SK-N-SH (cell line): ENCODE measurements around the gene ADK. TPM values are rescaled to one million over a fixed set of nuclear protein-coding genes. Genes with fewer than 3 reads are reported as not detected.

Experiments used
- CTCF ChIA-PET: fragments of 300-600, 350-600 bp; formaldehyde crosslinking; extraction: SDS; loops from one replicate; lab custom pipeline; 2021; lab: Yijun Ruan, JAX
- POLR2A ChIA-PET: fragments of 350-600 bp; sonication (Branson Sonifier 250); formaldehyde crosslinking; extraction: SDS; loops from one replicate; lab custom pipeline; 2020; ENCODE audit warnings: antibody characterized with exemption, inconsistent platforms; lab: Yijun Ruan, JAX
- DNase-seq: peaks from one replicate; pipeline ENCODE4 v3.0.0; 2012
- H2AFZ ChIP-seq: fragments of 200-600 bp; sonication (generic); 2 replicates; pipeline ENCODE4 v1.8.1; 2016; ENCODE audit warnings: antibody characterized with exemption, mild to moderate bottlenecking, low read depth
- H3F3A ChIP-seq: fragments of 200-600 bp; sonication (generic); replicated peaks from 2 replicates; pipeline ENCODE3; 2016; ENCODE audit warnings: antibody characterized with exemption, mild to moderate bottlenecking; ENCODE audit not compliant: insufficient read depth
- H3K27ac ChIP-seq, 2 experiments: fragments of 200-500 bp in 1 of 2; fragments of 200-600 bp in 1 of 2; sonication (Bioruptor generic) in 1 of 2; sonication (generic), shearing (Covaris generic) in 1 of 2; 2 replicates each; pipeline versions ENCODE4 v1.5.1 to v1.6.1; 2014 to 2016; ENCODE audit warnings: low read depth in 2 of 2, inconsistent platforms in 1 of 2, low read length in 1 of 2, mild to moderate bottlenecking in 1 of 2, mixed read lengths in 1 of 2
- H3K27me3 ChIP-seq: fragments of 200-600 bp; sonication (generic), shearing (Covaris generic); 2 replicates; pipeline ENCODE4 v1.6.1; 2016; ENCODE audit warnings: mixed run types; ENCODE audit not compliant: insufficient read depth
- H3K36me3 ChIP-seq, 2 experiments: fragments of 200-500 bp in 1 of 2; fragments of 200-600 bp in 1 of 2; sonication (Bioruptor generic) in 1 of 2; sonication (generic) in 1 of 2; replicated peaks in 1 of 2; 2 replicates each; pipeline versions ENCODE3 to v1.5.1; 2014 to 2016; ENCODE audit warnings: low read length in 1 of 2, mild to moderate bottlenecking in 1 of 2; ENCODE audit not compliant: insufficient read depth in 2 of 2, control insufficient read depth in 1 of 2
- H3K4me1 ChIP-seq, 2 experiments: fragments of 200-500 bp in 1 of 2; fragments of 200-600 bp in 1 of 2; sonication (Bioruptor generic) in 1 of 2; sonication (generic), shearing (Covaris generic) in 1 of 2; 2 replicates each; pipeline versions ENCODE4 v1.5.1 to v1.6.1; 2014 to 2016; ENCODE audit warnings: low read depth in 1 of 2, low read length in 1 of 2, mixed run types in 1 of 2; ENCODE audit not compliant: insufficient read depth in 2 of 2, control insufficient read depth in 1 of 2
- H3K4me2 ChIP-seq: fragments of 200-600 bp; sonication (generic), shearing (Covaris generic); 2 replicates; pipeline ENCODE4 v1.6.1; 2017; ENCODE audit warnings: mixed run types
- H3K4me3 ChIP-seq, 2 experiments: fragments of 200-500 bp in 1 of 2; fragments of 200-600 bp in 1 of 2; sonication (Bioruptor generic) in 1 of 2; sonication (generic), shearing (Covaris generic) in 1 of 2; 2 replicates each; pipeline versions ENCODE4 v1.5.1 to v1.8.1; 2014 to 2016; ENCODE audit warnings: low read depth in 2 of 2, inconsistent platforms in 1 of 2, low read length in 1 of 2, mild to moderate bottlenecking in 1 of 2, mixed read lengths in 1 of 2, moderate library complexity in 1 of 2
- H3K79me2 ChIP-seq: fragments of 200-600 bp; sonication (generic); 2 replicates; pipeline ENCODE4 v1.8.1; 2017; ENCODE audit warnings: mild to moderate bottlenecking; ENCODE audit not compliant: insufficient read depth
- H3K9ac ChIP-seq: fragments of 200-600 bp; sonication (generic); 2 replicates; pipeline ENCODE4 v1.6.1; 2017; ENCODE audit warnings: mixed run types
- H3K9me2 ChIP-seq: fragments of 200-600 bp; sonication (generic); 2 replicates; pipeline ENCODE4 v1.6.1; 2017; ENCODE audit warnings: mixed run types
- H3K9me3 ChIP-seq: fragments of 200-600 bp; sonication (generic); 2 replicates; pipeline ENCODE4 v1.6.1; 2017; ENCODE audit warnings: mixed run types, mild to moderate bottlenecking, moderate library complexity
- H4K20me1 ChIP-seq: fragments of 200-600 bp; sonication (generic); 2 replicates; pipeline ENCODE4 v1.6.1; 2017; ENCODE audit warnings: mild to moderate bottlenecking, mixed run types; ENCODE audit not compliant: insufficient read depth
- CHD2 ChIP-seq: fragments of 150-350 bp; IDR thresholded peaks from 2 replicates; pipeline ENCODE4 v1.6.1; 2018; ENCODE audit warnings: low read length; ENCODE audit not compliant: partially characterized antibody
- EP300 ChIP-seq, 2 experiments: IDR thresholded peaks; 2 replicates each; pipeline versions ENCODE4 v1.4.0 to v1.6.1; 2012; ENCODE audit warnings: borderline replicate concordance in 1 of 2, low read depth in 1 of 2, low read length in 1 of 2
- EZH2phosphoT487 ChIP-seq: fragments of 200-600 bp; sonication (generic); IDR thresholded peaks from 2 replicates; pipeline ENCODE4 v1.6.1; 2017; ENCODE audit warnings: low read depth, mixed run types, mild to moderate bottlenecking, antibody characterized with exemption, moderate library complexity, borderline replicate concordance
- FOXM1 ChIP-seq: IDR thresholded peaks from 2 replicates; pipeline ENCODE4 v1.4.0; 2012; ENCODE audit warnings: low read depth, mild to moderate bottlenecking
- JUND ChIP-seq: IDR thresholded peaks from 2 replicates; pipeline ENCODE4 v1.4.0; 2012
- MEF2A ChIP-seq: IDR thresholded peaks from 2 replicates; pipeline ENCODE4 v1.4.0; 2012; ENCODE audit warnings: low read depth, borderline replicate concordance
- MXI1 ChIP-seq: IDR thresholded peaks from 2 replicates; pipeline ENCODE4 v1.6.1; 2012; ENCODE audit warnings: mild to moderate bottlenecking, low read depth, low read length, improper control_type of control experiment
- NRF1 ChIP-seq: IDR thresholded peaks from 2 replicates; pipeline ENCODE4 v1.6.1; 2012; ENCODE audit warnings: low read depth, mild to moderate bottlenecking, low read length
- RAD21 ChIP-seq: IDR thresholded peaks from 2 replicates; pipeline ENCODE4 v1.6.1; 2012; ENCODE audit warnings: mild to moderate bottlenecking, low read length
- REST ChIP-seq: IDR thresholded peaks from 2 replicates; pipeline ENCODE4 v1.6.1; 2012; ENCODE audit warnings: mild to moderate bottlenecking, low read depth, low read length, moderate library complexity
- RFX5 ChIP-seq: IDR thresholded peaks from 2 replicates; pipeline ENCODE4 v1.6.1; 2012; ENCODE audit warnings: mild to moderate bottlenecking, improper control_type of control experiment, low read length
- SIN3A ChIP-seq: IDR thresholded peaks from 2 replicates; pipeline ENCODE4 v1.6.1; 2012; ENCODE audit warnings: low read depth, mild to moderate bottlenecking, low read length, moderate library complexity, borderline replicate concordance
- SMC3 ChIP-seq: IDR thresholded peaks from 2 replicates; pipeline ENCODE4 v1.6.1; 2012; ENCODE audit warnings: low read depth, low read length, improper control_type of control experiment
- TAF1 ChIP-seq: IDR thresholded peaks from 2 replicates; pipeline ENCODE4 v1.6.1; 2012; ENCODE audit warnings: low read depth, mild to moderate bottlenecking, low read length, moderate library complexity, borderline replicate concordance
- USF1 ChIP-seq: IDR thresholded peaks from 2 replicates; pipeline ENCODE4 v1.4.0; 2012; ENCODE audit warnings: low read depth, borderline replicate concordance
- WGBS: methylation state at CpG from one replicate; pipeline ENCODE4 v1.1.6; 2017; ENCODE audit warnings: low lambda C conversion rate; 5-methylcytosine and 5-hydroxymethylcytosine counted together
- polyA plus RNA-seq, 3 experiments: library from polyadenylated mRNA; depleted of rRNA; stranded (reverse); fragments of >200 nt; gene quantifications; 2 replicates each; pipeline ENCODE4 v1.2.3, GENCODE V29; 2012

The ADK gene
- polyA plus RNA-seq, 1 of the 3 experiments (the other 2 are of a cell fraction), result 25.1 TPM

- no peak for TF ChIP-seq SMC3
- TF ChIP-seq MXI1, result no peak
- no peak for TF ChIP-seq REST
- no peak for TF ChIP-seq RFX5
- no peak for TF ChIP-seq CHD2
These were observed 11.0 kb upstream of the ADK start (continued) for GRCh38 chr10:74139981-74140380.

- DNase-seq, result no peak
- Histone ChIP-seq H3K36me3 (peaks cover 24 to 45% of the 10 kb centered on the region in 2 experiments), H3K9me3 (no peaks in the 10 kb centered on the region), H3K4me3 (no peak overlapping the region), H3K79me2 (peaks cover 68% of the 10 kb centered on the region), H3K9me2 (no peaks in the 10 kb centered on the region), H3K4me2 (no peak overlapping the region), H3K27ac (no peak overlapping the region), H3F3A (peaks cover 13% of the 10 kb centered on the region), H3K4me1 (peaks cover 0 to 8% of the 10 kb centered on the region in 2 experiments; a peak in 1 of 4 replicates), H3K9ac (no peak overlapping the region), H3K27me3 (no peaks in the 10 kb centered on the region), H2AFZ (no peak overlapping the region), H4K20me1 (peaks cover 25% of the 10 kb centered on the region)
- 97% methylated on average over 2 of the region's 2 CpGs for WGBS
- CTCF ChIA-PET, result no interaction called here
- no peak for TF ChIP-seq CHD2
- TF ChIP-seq USF1, result no peak
- TF ChIP-seq MXI1, result no peak
- no peak for TF ChIP-seq SIN3A
- no peak for TF ChIP-seq EP300 (IDR thresholded peaks at IDR 0.05; ENCODE audit: borderline replicate concordance in 1 of 2, low read depth in 1 of 2, low read length in 1 of 2)
- no peak for TF ChIP-seq REST
- TF ChIP-seq TAF1, result no peak
- TF ChIP-seq FOXM1, result no peak
- TF ChIP-seq NRF1, result no peak
- TF ChIP-seq JUND, result no peak
- TF ChIP-seq MEF2A, result no peak
- TF ChIP-seq EZH2phosphoT487, result no peak
- TF ChIP-seq RAD21, result no peak
- no peak for TF ChIP-seq SMC3
- POLR2A ChIA-PET, result no interaction called here
These were observed 10.5 kb upstream of the ADK start for GRCh38 chr10:74140553-74140952.
